Cerebellar cortex (tissue), 1 donor: ENCODE measurements around the gene CCDC88C.
"Not testable (repeated sequence)": the region's sequence is repeated elsewhere in the genome, so short reads cannot be mapped to it uniquely, and the experiment has no call there.

ENCODE experiments used
- DNase-seq: peaks from one replicate; pipeline ENCODE4 v3.0.0-alpha.2; 2015; ENCODE audit warnings: low spot score

Gene CCDC88C

GRCh38 chr14:91249841-91250616, 167.6 kb downstream of the CCDC88C start:
- DNase-seq: peak; percentile 84

DNA sequence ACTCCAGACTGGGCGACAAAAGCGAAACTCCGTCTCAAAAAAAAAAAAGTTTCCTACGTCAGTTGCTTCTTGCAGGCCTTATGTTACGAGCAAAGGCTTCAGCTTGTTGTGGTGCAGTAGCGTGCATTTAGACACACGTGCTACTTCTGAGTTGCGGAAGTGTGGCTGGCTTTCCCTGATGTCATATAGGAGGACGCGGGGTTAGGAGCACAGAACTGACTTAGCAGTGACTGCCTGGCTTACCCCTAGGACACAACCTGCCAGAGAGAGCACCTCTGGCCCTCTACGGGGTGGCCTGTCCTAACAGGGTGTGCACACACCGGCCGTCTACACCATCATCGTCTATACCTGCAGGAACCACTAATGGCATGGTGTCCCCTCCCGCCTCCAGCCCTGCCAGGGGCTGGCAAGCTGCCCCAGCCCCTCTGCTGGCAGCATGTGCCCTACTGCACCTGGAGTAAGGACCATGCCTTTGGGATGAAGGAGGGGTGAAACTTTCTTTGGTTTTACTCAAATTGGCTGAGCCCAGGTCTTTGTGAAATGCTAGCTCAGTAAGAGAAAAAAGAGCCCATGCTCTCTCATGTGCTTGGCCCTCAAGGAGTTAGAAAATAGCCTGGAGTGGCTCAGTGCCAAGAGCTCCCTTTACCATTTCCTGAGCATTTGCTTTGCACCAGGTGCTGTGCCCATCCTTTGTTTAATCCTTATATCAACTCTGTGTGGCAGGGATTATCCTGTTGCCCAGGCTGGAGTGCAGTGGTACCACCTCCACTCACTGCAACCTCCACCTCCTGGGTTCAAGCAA, 171.4 kb downstream of the CCDC88C start:
- no peak for DNase-seq

GRCh38 chr14:91245616-91246015, 172.0 kb downstream of the CCDC88C start:
- DNase-seq: not testable (repeated sequence)

DNA sequence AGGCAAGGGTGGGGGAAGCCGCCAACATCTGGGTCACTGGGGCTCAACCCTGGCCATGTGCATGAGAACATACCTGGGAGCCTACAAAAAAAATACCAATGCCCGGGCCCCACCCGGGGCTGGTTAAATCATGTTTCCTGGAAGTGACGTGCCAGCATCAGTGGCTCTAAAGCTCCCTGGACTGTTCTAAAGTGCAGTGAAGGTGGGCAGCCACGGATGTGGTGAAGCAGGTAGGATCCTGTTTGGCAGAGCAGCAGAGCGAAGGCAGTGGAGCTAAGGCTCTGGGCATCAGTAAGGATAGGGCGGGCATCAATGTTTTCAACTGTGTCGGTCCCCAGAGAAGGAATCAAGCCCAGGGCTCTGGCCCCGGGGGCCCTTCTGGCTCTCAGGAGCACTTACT, 172.6 kb downstream of the CCDC88C start:
- peak; percentile 25 for DNase-seq

- DNase-seq: peak; percentile 85
Measured at GRCh38 chr14:91244501-91244901, 173.1 kb downstream of the CCDC88C start, which contains the start of gene GPR68. GPR68 (minus strand) TSS chr14:91244704; CDS start chr14:91235050, 9,654 bp downstream.

GRCh38 chr14:91243074-91243471, 174.5 kb downstream of the CCDC88C start:
- DNase-seq: no peak

- DNase-seq: no peak
Measured at GRCh38 chr14:91242635-91243034, 175.0 kb downstream of the CCDC88C start.

DNA sequence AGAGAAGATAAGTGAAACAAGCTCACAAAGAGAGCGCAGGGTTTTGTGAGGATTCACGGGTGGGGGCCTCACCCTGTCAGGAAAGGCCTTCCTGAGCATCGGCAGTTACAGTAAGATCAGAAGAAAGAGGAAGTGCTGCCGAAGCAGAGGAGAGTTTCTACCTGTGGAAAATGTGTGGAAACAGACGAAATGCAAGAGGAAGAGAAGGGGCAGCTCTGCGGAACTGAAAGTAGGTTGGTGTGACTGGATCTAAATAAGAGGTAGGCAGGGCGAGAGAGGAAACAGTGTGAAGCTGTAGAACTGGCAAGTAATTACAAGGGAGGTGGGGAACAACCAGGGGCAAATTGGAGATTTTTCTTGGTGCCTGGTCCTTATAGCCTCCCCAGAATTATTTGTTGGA, 175.8 kb downstream of the CCDC88C start:
- no peak for DNase-seq

DNA sequence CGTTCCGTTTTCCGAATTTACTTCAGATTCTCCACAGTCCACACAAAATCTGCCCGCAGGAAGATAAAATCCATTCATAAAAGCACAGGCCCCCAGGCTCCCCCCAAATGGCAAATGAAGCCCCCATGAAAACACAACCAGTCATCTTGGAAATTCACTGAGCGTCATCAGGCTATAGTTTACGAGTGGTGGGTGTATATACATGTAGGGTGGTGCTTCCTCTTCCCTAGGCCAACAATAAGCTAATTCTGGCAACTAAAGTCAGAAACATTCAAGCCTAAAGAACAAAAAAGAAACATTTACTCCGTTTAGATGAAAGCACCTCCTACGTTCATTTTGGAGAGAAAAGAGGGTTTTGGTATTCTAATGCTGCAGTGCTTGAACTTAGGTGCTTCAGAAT, 179.0 kb downstream of the CCDC88C start:
- DNase-seq: no peak

- no peak for DNase-seq
Measured at GRCh38 chr14:91238085-91238484, 179.5 kb downstream of the CCDC88C start.

DNA sequence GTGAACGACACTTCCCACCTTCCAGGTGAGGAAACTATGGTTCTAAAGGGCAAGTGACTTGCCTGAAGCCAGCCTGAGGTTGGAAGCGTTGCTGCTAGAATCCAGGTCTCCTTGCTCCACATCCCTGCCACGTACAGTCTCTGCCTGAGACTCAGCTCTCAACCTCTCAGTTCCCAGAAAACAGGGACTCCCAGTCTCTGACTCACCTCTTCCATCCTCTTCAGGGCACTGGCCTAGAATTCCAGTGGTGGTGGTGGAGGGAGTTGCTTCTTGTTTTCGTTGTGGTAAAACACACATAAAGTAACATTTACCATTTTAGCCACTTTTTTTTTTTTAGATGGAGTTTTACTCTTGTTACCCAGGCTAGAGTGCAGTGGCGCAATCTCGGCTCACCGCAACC, 180.4 kb downstream of the CCDC88C start:
- no peak for DNase-seq

DNA sequence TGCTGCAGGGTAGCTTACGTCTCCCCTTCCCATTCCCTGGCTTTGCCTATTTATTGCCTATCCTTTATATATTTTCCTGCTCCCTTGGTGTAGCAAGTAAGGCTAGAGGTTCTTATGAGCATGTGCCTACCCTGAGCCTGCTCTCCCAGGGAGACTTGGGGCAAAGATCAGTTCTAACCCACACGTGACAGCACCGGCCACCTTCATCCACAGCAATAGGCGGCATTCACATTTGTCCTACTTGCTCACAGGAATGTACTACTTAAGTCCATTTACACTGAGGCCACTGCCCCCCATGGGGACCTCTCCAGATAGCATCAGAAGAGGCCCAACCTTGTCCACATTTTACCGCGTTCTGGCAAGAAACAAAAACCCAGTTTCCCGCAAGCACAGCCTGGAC, 181.8 kb downstream of the CCDC88C start:
- DNase-seq: no peak

- no peak for DNase-seq
Measured at GRCh38 chr14:91234791-91235114, 182.9 kb downstream of the CCDC88C start.

GRCh38 chr14:91233936-91234790, 183.5 kb downstream of the CCDC88C start:
- no peak for DNase-seq

- no peak for DNase-seq
Measured at GRCh38 chr14:91232603-91233002, 185.0 kb downstream of the CCDC88C start.

DNA sequence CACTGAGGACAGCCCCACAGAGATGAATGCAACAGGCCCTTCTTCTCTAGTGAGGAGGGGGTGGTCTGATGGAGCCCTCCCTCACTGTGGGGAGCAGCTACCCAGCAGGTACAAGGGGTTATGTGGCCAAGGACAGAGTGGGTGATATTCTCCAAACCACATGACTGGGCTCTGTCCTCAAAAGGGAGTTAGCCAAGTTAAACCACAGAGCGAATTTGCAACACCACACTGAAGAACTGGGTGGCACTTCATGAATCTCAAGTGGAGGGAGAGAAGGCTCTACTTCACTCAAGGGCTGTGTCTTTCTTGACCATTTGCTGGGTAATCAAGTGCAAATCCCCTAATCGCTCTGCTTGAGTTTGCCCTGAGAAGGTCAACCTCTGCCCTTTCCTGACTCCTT, 185.6 kb downstream of the CCDC88C start:
- DNase-seq: no peak

- DNase-seq: no peak
Measured at GRCh38 chr14:91231446-91231845, 186.2 kb downstream of the CCDC88C start.

- DNase-seq: peak; percentile 76
Measured at GRCh38 chr14:91230397-91231035, 187.1 kb downstream of the CCDC88C start.

- DNase-seq: no peak
Measured at GRCh38 chr14:91229743-91230200, 187.8 kb downstream of the CCDC88C start.

DNA sequence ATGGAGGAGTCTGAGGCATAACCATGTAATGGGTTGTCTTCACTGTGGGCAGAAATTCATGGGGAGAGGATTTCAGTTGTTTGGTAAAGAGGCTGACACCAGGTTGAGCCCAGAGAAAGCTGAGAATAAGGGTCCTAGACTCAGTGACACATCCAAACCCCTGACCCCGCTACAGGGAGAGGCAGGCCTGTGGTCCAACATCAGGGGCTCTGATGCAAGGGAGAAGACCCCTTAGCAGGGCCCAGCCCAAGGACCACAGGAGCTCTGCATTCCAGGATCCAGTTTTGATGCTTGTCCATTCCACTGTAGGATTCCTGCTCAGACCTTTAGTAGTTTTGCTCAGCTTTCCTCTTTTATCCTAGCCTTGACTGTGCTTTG, 188.6 kb downstream of the CCDC88C start:
- DNase-seq: no peak

DNA sequence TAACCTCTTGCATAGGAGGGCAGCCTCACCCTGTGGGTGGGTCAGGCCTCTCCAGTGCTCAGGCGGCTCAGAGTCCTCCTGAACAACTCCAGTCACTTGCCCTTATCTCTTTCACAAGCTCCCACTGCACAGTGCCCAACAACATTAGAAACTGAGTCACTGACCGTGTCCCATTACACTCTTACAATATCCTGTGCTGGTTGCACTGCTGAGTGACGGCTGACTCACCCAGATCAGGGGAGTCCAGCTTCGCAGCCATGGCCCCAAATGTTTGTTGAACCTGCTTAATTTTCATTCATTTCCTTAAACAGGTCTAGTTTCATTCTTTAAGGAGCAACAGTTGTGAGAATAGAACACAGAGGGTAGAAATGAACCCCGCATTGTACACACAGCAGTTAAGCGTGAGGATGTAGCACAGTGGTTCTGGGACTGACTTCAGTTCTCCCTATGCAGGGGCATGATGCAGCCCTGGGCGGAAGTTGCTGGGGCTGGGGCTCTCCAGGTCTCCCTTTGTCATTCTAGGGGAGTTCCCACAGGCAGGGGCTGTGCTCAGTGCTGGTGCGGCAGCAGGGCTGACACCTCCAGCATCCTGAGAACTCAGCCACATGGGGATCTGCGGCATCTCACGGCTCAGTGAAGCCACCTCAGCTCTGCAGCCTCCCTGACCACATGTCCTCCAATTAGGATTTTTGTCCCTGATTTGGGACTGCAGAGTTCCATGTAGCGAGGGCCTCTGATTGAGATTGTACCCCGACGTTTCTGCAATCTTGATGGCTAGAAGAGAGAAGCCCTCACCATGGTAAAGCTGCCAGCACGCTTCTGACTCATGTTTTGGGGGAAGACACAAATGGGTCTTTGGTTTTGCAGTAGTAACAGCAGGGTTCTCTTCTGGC, 189.3 kb downstream of the CCDC88C start:
- DNase-seq: no peak
